HepG2 (cell line): ENCODE measurements around the gene HYCC1. TPM values are rescaled to one million over a fixed set of nuclear protein-coding genes. Genes with fewer than 3 reads are reported as not detected.

Experiments used
- BCL6 ChIP-seq: IDR thresholded peaks from 2 replicates; pipeline ENCODE4 v1.6.1; 2016; ENCODE audit warnings: missing genetic modification reagents, missing compliant biosample characterization
- CTCF ChIP-seq: sonication (generic); formaldehyde crosslinking; IDR thresholded peaks from 2 replicates; pipeline ENCODE4 v1.5.0; 2020; ENCODE audit warnings: mild to moderate bottlenecking, missing genetic modification reagents, moderate library complexity
- ELF3 ChIP-seq: IDR thresholded peaks from 2 replicates; pipeline ENCODE4 v1.6.1; 2016; ENCODE audit warnings: missing genetic modification reagents, missing compliant biosample characterization
- ETV5 ChIP-seq: IDR thresholded peaks from 2 replicates; pipeline ENCODE4 v1.6.1; 2018; ENCODE audit warnings: missing biosample characterization, missing genetic modification reagents, inconsistent platforms, borderline replicate concordance
- GATAD2A ChIP-seq: IDR thresholded peaks from 2 replicates; pipeline ENCODE4 v1.6.1; 2016
- HDAC1 ChIP-seq: sonication (generic); formaldehyde crosslinking; IDR thresholded peaks from 2 replicates; pipeline ENCODE4 v1.5.1; 2020; ENCODE audit warnings: mild to moderate bottlenecking, missing genetic modification reagents
- KAT8 ChIP-seq: IDR thresholded peaks from 2 replicates; pipeline ENCODE4 v1.6.1; 2016; ENCODE audit warnings: missing genetic modification reagents, missing compliant biosample characterization
- ONECUT2 ChIP-seq: sonication (generic); formaldehyde crosslinking; IDR thresholded peaks from 2 replicates; pipeline ENCODE4 v1.4.0; 2020; ENCODE audit warnings: missing genetic modification reagents
- PAXIP1 ChIP-seq: sonication (generic); formaldehyde crosslinking; conservative IDR thresholded peaks from 2 replicates; pipeline ENCODE4 v1.4.0; 2020; ENCODE audit warnings: mild to moderate bottlenecking, missing genetic modification reagents, moderate library complexity
- ZBTB34 ChIP-seq: sonication (generic); formaldehyde crosslinking; IDR thresholded peaks from 2 replicates; pipeline ENCODE4 v1.8.0; 2022; ENCODE audit warnings: mild to moderate bottlenecking, missing genetic modification reagents
- ZNF143 ChIP-seq: sonication (generic); formaldehyde crosslinking; IDR thresholded peaks from 2 replicates; pipeline ENCODE4 v1.4.0; 2020; ENCODE audit warnings: missing genetic modification reagents
- ZNF772 ChIP-seq: sonication (generic); formaldehyde crosslinking; IDR thresholded peaks from 2 replicates; pipeline ENCODE4 v1.5.0; 2020; ENCODE audit warnings: mild to moderate bottlenecking, missing genetic modification reagents
- polyA plus RNA-seq, 8 experiments: library from polyadenylated mRNA; depleted of rRNA in 3 of 8; stranded (reverse) in 7 of 8; unstranded in 1 of 8; fragments of >200 nt; fragmentation: Illumina TruSeq in 4 of 8; extraction: Trizol in 4 of 8; gene quantifications; 2 replicates each; pipeline versions ENCODE4 v1.2.1 to v1.2.3, GENCODE V29; 2011 to 2016; ENCODE audit warnings: low read depth in 4 of 8, missing spikeins in 1 of 8, mixed read lengths in 1 of 8; ENCODE audit not compliant: insufficient read depth in 1 of 8
- total RNA-seq, 5 experiments: library from RNA; depleted of rRNA; stranded (reverse); fragments of >200 nt; fragmentation: Illumina TruSeq; extraction: Trizol; gene quantifications; 2 replicates each; pipeline ENCODE4 v1.2.3, GENCODE V29; 2016; ENCODE audit warnings: low read depth in 1 of 5

The HYCC1 gene
- total and polyA plus RNA-seq, 2 of the 13 experiments (the other 11 are each of a cell fraction or from before 2014, with no cell fraction given): 9.5 to 41.8 TPM

- TF ChIP-seq ONECUT2 (CRISPR knock-in tag) (peak; percentile 77; the same call in 1 of the 2 replicates), ZNF143 (CRISPR knock-in tag) (peak; percentile 54; the same call in 1 of the 2 replicates), ZBTB34 (peak; percentile 51; the same call in 1 of the 2 replicates), KAT8 (CRISPR knock-in tag) (0 out of 2 replicates have a peak, but pooled peaks have one; percentile 26), BCL6 (peak; percentile 88), GATAD2A (CRISPR knock-in tag) (peak; percentile 47; the same call in 1 of the 2 replicates), ZNF772 (CRISPR knock-in tag) (0 out of 2 replicates have a peak, but pooled peaks have one; percentile 34), CTCF (CRISPR knock-in tag) (no peak), ELF3 (CRISPR knock-in tag) (peak; percentile 47), ETV5 (CRISPR knock-in tag) (peak; percentile 45; the same call in 1 of the 2 replicates), HDAC1 (CRISPR knock-in tag) (peak; percentile 50; the same call in 1 of the 2 replicates), PAXIP1 (CRISPR knock-in tag) (peak; percentile 72)
Measured at GRCh38 chr7:23016345-23017253, 2.7 kb upstream of the HYCC1 start (continued).
